GM19397 (cell line): Measurements from ENCODE around the gene ZXDC.
A peak's percentile ranks its signal among the peaks of the same experiment; 100 is the strongest.

Source experiments
- ATAC-seq: cut with Tn5 transposase; IDR thresholded peaks from one replicate; pipeline ENCODE4 v1.9.1; 2021; ENCODE audit warnings: mild to moderate bottlenecking, moderate library complexity; ENCODE audit not compliant: unreplicated experiment

ZXDC gene

DNA sequence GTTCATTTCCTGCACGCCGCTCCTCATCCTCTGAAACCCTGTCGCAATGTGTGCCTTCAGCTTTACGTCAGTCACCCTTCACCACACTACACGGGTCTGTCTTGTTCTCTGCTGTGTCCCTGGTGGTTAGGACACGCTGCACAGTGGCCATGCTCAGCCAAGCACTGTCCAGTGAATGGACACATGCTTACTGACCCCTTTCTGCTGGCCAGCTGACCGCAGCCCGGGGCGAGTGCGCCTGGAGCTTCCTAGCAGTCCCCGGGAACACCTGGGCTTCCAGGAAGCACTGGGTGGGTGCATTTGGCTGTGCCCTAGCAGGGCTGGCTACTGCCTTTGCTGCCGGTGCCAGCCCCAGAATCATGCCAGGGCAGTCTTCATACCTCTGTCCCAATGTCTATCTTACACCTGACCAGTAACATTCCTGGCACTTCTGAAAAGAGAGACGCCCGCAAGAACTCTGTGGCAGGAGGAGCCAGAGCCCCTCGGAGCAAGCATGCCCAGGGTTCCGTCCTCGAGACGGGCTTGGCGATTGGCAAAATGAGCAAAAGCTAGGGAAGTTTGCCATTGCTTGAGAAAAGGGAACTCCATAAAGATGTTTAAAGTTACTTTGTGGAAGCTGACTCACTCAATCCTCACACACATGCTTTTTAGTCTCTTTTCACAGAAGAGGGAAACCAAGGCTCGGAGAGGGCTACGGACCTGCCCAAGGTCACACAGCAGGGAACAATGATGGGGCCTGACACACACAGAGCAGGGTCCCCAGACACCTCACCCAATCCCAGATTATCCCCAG lies 15.7 kb upstream of the ZXDC start:
- no peak for ATAC-seq

DNA sequence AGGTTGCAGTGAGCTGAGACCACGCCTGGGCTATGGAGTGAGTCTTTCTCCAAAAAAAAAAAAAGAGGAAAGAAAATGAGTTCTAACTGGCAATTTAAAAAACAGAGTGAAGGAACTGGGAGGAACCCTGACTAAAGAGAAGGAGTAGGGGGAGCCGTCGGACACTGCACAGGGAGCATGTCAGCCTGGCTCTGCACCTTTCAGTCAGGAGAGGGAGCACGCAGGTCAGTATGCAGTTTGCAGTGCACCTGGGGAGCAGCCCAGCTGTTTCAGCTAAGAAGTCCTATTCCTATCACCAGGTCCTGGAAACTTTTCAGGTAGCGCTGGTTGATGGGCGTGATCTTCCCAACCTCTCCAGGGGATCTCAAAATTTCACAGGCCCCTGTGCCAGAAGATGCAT lies 14.9 kb upstream of the ZXDC start:
- no peak for ATAC-seq

DNA sequence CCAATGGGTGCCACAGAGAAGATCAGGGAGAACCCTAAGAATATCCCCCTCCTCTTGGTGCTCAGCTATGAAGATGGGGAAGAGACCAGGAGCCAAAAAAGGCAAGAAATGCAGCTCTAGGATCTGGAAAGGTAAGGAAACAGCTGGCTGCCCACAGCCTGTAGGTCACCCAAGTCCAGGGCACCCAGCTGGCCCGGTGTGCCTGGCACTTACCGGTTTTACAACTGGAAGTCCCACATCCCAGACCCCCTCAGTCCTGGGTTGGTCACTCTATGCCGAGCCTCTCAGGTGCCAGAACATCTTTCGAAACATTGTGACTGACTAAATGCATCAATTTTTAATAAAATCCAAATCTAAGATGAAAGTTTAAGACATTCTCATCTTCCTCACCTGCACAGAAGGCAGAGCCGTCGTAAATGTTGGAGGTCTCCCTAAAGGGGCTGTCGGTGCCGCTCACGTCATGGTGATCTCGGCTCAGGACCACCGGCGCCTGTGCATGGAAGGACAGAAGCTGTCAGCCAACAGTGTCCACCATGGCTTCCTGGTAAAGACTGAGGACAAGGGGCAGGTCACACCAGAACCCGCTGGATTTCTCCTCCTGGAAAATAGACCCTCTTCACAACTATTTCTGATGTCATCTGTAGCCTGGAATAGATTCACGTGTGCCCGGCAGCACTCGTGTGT lies 13.3 kb upstream of the ZXDC start:
- ATAC-seq, result no peak

DNA sequence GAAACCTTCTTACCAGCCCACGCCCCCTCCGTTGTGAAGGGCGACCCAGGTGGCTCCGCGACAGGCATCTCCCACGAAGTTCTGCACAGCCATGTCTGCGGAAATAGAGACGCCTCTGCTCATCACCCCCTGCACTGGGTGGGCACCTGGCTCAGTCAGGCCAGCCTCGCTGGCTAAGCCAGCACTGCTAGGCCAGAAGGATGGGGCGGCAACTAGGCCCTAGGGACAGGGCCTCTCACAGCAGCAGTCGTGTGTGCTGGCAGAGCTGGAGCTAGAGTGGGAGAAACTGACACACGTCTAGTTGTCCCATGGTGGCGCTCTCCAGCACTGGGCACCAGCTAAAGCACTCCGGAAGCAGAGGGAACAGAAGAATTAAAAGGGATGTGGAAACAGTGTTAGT lies 12.5 kb upstream of the ZXDC start:
- no peak for ATAC-seq

DNA sequence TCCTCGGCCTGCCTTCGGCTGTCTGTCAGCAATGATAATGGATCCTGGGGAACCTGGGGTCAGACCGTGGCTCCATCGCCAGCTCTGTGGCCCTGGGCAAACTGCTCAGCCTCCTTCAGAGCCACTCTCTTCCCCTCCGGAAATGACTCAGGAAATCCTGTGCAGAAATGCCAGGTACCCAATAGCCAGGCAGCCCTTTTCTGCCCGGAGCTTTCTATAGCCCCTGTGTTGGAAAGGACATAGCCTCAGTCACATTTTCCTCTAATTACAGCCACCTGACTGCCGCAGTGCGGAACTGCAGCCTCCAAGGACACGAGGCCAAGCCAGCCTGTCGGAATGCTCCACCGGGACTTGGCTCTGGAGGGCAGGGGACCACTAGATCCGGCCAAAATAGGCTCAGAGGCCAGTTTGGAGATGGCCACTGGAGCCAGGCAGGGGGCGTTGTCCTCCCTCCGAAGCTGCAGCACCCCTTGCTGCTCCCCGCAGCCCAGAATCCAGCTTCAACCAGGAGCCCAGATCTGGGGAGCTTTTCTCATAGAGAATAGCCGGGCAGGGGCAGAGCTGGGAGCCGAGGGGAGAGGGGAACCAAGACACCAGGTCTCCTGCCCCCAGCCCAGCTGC lies 11.6 kb upstream of the ZXDC start:
- no peak for ATAC-seq

DNA sequence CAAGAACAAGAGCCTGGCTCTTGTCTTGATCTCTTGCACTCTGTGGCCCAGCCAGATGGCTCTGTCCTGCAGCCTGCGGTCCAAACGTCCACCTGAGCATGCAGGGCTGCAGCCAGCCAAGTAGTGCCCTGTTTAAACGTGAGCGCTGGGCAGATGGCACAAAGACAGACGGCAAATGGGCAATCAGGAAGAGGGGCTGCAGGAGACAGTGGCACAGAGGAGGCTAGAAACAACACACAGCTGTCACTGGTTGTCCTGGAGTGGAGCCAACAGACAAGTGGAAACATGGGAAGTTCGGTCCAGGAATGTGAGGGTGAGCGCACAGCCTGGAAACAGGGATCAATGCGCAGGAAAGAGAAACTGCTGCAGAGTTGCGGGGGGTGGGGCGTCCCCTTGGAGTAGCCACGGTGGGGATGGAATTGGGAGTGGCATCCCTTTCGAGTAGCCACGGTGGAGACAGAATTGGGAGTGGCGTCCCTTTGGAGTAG lies 10.7 kb upstream of the ZXDC start:
- ATAC-seq, result no peak

DNA sequence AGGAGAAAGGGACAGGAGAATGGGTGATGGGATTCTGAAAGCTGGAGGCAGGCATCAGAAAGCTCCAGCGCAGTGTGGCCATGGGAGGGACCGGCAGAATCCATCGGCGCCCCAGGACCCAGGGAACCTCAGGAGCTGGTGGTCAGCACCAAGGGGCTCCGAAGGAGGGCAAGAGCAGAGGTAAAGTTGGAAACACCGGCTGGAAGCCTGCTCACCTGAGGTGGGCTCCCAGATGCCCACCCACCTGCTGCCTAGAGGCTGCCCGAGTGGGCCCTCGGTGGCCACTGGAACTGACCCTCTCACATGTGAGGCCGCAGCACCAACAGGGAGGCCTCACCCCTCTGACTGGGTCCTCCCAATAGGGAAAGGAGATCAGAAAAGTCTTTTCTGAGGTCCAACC lies 10.3 kb upstream of the ZXDC start:
- no peak for ATAC-seq

DNA sequence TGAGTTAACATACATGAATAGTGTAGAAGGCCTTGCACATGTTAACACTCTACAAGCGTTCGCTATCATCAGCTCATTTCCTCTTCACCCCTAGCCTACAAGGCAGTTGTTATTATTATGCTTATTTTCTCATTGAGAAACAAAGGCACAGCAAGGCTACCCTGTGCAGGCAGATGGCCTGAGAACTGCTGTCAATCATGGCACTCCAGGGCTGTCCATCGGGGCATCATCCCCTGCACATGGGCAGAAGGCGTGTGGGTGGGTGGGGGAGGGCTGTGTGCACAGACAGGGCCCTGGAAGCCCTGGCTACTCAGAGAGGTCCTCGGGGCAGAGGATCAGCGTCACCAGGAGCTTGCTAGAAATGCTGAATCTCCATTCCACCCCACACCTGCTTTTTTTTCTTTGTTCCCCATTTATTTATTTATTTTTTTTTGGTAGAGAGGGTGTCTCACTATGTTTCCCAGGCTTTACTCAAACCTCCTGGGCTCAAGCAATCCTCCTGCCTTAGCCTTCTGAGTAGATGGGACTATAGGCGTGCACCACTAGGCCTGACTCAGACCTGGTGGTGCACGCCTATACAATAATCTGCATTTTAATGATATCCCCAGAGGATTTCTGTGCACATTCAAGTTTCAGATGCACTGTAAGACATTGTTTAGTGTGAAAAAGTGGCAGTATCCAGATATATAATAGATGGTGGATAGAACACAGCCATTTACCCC lies 9.6 kb upstream of the ZXDC start:
- ATAC-seq, result no peak

DNA sequence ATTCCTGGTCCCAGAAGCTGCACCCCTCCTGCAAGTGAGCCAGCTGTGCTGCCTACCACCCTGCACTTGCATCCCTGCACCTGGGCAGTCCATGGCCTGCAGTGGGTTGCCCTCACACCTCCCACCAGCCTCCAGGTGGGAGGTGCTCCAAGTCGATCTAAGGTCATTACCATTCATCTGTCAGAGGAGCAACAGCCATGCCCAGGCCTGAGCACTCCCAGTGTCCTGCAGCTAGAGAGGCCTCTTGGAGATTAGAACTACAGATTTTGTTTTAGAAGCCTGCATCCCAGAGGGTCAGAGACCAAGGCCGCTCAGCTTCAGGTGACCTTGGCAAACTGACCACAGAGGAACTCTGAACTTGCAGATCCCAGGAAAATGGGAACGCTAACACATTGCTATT lies 9.0 kb upstream of the ZXDC start:
- no peak for ATAC-seq

DNA sequence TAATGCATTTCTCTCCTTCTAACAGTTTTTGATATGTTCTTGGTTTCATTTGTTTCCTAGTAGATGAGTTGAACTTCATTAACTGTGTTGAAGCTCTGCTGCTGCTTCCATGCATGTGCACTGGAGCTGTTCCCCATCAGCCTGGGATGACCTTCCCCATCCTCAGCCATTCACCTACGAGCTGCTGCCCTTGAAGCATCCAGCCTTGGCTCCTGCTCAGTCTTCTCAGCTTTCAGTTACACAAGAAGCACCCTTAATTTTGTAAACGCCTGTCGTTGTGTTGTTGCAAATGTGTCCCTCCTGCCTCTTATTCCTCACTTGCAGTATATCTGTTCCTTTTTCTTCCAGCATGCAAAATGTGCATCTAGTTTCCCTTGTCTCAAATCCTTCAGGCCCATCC lies 8.5 kb upstream of the ZXDC start:
- ATAC-seq, result no peak

DNA sequence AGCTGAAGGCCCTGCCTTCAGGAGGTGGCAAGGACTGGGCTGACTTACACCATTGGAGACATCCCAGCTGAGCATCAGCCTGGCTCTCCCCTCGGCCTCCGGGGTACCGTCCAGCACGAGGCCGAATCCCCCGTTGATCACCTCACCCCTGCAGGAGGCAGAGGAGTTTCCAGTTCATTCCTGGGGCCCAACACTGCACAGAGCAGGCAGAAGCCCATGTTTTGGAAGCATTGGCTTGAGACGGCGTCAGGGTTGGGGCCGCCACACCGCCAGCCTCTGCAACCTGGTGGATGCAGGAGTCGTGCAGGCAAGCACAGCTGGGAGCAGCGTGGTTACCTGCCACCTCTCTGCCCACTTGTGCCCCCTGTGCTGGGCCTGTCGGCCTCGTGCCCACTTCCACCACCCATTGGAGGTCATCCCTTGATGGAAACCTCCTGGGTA lies 7.7 kb upstream of the ZXDC start:
- ATAC-seq, result no peak

DNA sequence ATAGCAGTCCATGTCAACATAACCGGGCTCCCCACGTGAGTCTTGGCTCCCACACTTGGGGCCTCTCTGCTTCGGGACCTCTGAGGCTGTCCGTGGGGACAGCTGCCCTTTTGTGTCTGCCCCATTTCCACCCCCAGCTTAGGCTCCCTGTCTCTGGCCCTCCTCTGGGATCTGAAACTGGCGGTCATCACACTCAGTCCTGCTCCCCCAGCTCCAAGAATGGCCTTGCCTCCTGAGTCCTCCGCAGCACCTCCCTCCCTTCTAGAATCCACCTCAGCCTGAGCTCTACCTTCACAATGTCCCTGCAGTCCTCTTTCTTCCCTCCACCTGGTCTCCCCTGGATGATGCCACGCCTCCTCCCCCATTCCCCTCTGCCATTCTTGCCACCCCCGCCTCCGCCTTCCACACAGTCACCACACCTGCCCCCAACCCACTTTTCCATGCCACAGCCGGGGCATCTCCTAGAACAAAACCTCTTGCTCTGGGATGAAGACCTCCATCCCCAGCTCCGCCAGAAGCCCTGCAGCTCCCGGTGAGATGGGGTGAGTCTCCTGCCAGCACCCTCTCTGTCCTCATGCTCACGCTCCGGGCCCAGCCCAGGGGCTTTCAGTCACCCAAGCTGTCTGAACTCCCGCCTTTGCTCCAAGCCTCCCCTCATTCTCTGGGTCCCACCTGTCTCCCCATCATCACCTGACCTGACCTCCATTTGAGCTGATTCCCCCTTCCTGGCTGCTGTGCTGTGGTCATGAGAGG lies 7.0 kb upstream of the ZXDC start:
- ATAC-seq, result no peak

DNA sequence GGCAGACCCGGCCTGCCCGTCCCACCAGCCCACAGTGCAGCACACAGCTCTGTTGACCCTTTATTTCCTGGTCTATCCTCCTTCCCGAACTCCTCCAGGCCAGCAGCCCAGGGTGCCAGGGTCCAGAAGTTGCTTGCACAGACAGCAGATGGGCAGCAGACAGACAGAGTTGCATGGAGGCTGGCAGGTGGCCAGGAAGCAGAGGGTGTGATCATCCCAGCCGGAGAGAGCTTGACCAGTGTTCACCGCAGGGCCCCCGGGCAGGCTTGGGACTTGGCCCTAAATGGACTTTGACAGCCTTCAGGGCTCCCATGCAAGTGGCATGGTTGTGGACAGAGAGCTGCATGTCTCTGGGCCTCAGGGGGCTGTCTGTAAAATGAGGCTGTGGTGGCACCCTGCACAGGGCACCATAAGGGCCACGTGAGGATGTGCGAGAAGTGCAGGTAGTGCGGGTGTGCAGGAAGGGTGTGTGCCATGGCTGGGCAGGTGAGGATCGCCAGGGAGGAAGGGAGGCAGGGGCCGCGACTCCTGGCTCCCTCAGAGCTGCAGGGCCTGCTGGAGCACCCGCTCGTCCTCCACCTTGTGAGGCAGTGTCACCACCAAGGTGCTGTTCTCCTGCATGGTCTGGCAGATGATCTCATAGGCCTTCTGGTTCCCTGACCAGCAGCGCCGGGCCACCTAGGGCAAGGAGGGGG lies 6.3 kb upstream of the ZXDC start:
- ATAC-seq, result no peak

DNA sequence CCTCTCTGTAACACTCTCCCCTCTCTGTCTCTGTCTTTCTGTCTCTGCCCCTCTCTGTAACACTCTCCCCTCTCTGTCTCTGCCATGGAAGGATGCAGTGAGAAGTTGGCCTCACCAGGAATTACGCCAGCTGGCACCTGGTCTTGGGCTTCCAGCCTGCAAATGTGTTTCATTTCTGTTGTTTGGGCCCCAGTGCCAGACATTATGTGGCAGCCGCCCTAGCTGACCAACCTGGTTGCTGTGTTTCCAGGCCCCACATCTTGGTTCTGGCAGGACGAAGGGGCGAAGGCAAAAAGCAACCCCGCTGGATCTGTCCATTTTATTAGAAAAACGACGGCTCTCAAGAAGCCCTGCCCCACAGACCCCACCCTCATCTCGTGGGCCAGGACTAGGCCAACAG lies 5.2 kb upstream of the ZXDC start:
- ATAC-seq, result no peak

DNA sequence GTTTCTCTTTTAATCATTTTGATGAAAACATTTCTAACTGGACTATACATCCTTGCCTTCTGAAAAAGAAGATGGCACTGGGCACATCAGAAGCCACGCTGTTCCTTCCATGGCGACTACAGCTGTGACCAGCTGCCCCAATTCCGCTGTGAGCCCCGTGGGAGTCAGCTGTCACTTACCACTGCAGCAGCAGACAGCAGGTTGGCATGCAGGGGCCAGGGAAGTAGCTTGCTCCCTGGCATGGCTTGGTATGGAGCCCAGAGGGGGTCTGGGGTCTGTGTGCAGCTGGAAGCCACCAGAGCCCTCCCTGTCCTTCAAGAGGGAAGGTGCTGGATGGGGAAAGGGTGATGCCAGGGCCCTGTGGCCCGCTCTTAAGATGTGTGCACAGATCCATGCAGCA lies 4.5 kb upstream of the ZXDC start:
- no peak for ATAC-seq

DNA sequence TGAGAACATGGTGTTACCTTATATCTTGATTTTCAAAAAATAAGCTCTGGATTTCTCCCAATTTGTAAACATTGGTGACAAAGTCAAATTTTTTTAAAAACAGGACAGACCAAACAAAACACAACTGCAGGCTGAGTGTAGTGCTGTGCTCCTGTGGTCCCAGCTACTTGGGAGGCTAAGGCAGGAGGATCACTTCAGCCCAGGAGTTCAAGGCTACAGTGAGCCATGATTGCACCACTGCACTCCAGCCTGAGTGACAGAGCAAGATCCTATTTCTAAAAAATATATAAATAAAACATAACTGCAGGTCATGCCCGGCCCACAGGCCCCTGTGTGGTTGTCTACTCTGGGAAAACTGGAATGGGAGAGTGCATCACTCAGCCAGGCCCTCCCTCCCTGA lies 4.0 kb upstream of the ZXDC start:
- ATAC-seq, result no peak

DNA sequence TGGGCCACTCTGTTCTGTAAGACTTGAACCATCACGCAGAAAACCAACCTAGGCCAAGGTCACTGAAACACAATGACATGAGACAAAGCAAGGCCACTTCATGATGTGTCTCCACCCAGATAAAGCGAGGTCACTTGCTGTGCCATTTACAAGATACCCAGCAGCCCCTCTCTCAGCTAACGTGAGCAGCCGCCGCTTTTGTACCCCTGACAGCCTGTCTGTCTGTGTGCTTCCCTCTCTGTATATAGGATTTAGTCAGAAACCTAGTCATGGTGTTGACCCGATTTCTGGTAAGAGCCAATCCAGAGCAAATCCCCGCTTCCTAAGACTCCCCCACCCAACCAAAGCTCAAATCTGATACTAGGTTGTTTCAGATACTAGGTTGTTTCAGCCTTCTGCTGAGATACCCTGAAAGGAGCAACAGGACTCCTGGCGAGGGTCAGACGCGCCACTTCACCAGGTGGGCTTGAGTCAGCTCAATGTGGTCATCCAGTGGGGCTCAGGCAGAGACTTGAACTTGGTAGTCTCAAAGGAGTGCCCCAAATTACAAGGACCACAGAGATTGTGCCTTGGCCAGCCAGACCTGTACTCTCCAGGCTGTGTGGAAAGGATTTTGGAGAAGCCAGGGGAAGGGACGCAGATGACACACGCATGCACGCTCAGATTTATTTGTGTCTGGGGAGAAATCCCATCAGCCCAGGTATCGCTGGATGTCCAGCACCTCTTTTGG lies 3.1 kb upstream of the ZXDC start:
- no peak for ATAC-seq

DNA sequence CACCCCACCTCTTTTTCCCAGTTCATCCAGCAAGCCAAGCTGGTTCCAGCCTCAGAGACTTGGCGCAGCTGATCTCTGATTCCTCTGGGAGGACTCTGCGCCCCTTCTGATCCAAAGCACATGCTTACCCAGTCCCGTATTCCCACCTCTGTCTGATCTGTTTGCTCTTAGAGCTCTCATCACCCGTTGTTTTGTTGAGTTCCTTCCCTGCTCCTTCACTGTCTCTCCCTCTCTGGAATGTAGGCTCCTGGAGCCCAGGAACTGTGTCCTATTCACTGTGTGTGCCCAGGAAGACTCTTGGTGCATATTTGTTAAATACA lies 1.3 kb upstream of the ZXDC start:
- ATAC-seq, result no peak

DNA sequence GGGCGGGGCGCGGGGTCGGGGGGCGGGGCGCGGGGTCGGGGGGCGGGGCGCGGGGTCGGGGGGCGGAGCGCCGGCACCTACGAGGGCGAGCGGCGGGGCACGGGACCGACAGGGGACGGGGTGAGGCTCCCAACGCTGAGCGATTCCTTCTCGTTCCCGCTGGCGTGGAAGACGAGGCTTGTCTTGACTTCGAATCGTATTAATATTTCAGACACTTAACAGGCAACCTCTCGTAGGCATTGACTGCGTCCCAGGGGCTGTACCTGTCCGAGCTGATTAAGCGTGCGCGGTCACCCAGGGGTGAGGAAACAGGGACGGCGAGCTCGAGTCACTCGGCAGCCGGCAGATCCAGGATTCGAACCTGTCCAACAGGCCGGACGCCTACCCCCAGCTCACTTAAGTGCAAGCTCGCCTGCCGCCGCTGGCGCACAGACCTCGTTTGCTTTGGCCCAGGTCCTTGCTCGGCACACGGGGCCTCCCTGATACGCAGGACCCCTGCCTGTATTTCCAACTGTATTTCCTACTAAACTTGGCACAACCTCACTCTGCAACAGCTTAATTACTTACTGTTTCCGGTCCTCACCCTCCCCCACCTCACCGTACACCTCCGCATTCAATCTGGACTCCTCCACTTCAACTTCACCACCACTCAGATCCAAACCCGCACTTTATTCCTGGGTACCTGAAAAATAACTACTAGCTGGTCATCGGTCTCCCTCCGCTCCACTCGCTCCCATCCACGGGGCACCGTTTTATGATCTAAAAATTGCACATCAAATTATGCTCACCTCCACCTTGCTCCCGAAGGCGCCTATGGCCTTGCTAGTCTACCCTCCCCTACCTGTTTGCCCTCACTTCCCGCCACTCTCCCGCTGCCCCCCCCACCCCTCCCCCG lies 722 bp upstream of the ZXDC start:
- peak; percentile 8 for ATAC-seq
